GM12892 (cell line): ENCODE measurements around the gene WNT7B.

Source experiments
- POLR2A ChIP-seq: IDR thresholded peaks from 2 replicates; pipeline ENCODE4 v1.6.1; 2011; ENCODE audit warnings: low read depth, low read length, control low read depth
- POLR2AphosphoS5 ChIP-seq: IDR thresholded peaks from 2 replicates; pipeline ENCODE4 v1.6.1; 2011; ENCODE audit warnings: low read depth, low read length, control low read depth

DNA sequence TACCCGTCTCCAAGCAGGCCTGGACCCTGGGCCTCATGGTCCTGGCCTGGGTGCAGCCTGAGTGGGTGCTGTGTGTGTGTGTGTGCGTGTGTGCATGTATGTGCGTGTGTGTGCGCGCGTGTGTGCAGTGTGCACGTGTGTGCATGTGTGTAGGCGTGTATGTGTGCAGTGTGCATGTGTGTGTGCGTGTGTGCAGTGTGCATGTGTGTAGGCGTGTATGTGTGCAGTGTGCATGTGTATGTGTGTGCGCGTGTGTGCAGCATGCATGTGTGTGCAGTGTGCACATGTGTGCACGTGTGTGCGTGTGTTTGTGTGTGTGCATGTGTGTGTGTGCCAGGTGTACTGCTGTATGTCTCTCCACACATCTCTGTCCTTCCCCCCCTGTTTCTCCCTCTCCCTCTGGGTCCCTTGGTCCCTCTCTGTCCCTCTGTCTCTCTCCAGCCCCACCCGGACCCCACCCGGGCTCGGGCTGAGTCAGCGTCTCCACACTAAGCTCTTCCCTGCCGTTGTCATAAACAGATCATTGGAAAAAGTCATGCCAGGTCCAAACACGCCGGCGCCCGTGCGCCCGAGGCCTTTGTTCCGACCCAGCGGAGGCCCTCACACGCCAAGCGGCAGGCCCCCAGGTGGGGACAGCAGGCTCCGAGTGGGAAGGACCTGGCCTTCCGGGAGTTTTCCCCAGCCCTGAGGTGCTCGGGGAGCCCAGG, 34.0 kb downstream of the WNT7B start:
- TF ChIP-seq POLR2A (no peak), POLR2AphosphoS5 (no peak)
